ENCODE results near the gene SLIT3. TPM values are rescaled to one million over a fixed set of nuclear protein-coding genes. Genes with fewer than 3 reads are reported as not detected.

The SLIT3 gene
- total RNA-seq, 2 experiments from 2014 or later = 1.8 to 2.1 TPM

GRCh38 chr5:168786147-168786546 is 514.8 kb downstream of the SLIT3 start:
- Mint-ChIP-seq H3K36me3 (no peaks in the 10 kb centered on the region), H3K4me3 (no peak overlapping the region), H3K27me3 (peaks cover 5% of the 10 kb centered on the region), H3K4me1 (ENCODE audit: low read depth) (no peaks in the 10 kb centered on the region), H3K27ac (no peak overlapping the region), H3K9me3 (no peaks in the 10 kb centered on the region)
- intact Hi-C loops (cut with micrococcal nuclease) = no loop called here
- DNase-seq = no peak
- ChIA-PET POLR2A (no interaction called here), CTCF (no interaction called here)

GRCh38 chr5:168784454-168784853 is 516.5 kb downstream of the SLIT3 start:
- CTCF ChIA-PET = interaction anchor here (1.1 kb wide), 1 partner anchor 36 kb away, joined by 3 read pairs; no protein-coding TSS in a partner anchor
- no peak for DNase-seq
- Mint-ChIP-seq H3K4me1 (ENCODE audit: low read depth) (no peaks in the 10 kb centered on the region), H3K27me3 (peaks cover 5% of the 10 kb centered on the region), H3K36me3 (no peaks in the 10 kb centered on the region), H3K27ac (no peak overlapping the region), H3K9me3 (no peaks in the 10 kb centered on the region), H3K4me3 (no peak overlapping the region)
- intact Hi-C loops (cut with micrococcal nuclease) = no loop called here
- POLR2A ChIA-PET = no interaction called here

GRCh38 chr5:168781941-168782571 is 518.9 kb downstream of the SLIT3 start:
- ChIA-PET CTCF (no interaction called here), POLR2A (no interaction called here)
- Mint-ChIP-seq H3K27ac (no peak overlapping the region), H3K9me3 (no peaks in the 10 kb centered on the region), H3K4me1 (ENCODE audit: low read depth) (no peaks in the 10 kb centered on the region), H3K4me3 (no peak overlapping the region), H3K27me3 (peaks cover 7% of the 10 kb centered on the region), H3K36me3 (no peaks in the 10 kb centered on the region)
- DNase-seq = no peak
- intact Hi-C loops (cut with micrococcal nuclease) = no loop called here

GRCh38 chr5:168780888-168781287 is 520.1 kb downstream of the SLIT3 start:
- Mint-ChIP-seq H3K27ac (no peak overlapping the region), H3K36me3 (no peaks in the 10 kb centered on the region), H3K9me3 (no peaks in the 10 kb centered on the region), H3K4me1 (ENCODE audit: low read depth) (no peaks in the 10 kb centered on the region), H3K4me3 (no peak overlapping the region), H3K27me3 (peaks cover 7% of the 10 kb centered on the region)
- ChIA-PET POLR2A (no interaction called here), CTCF (no interaction called here)
- DNase-seq = no peak
- intact Hi-C loops (cut with micrococcal nuclease) = no loop called here

- no peak overlapping the region for H3K4me3 Mint-ChIP-seq
- no peaks in the 10 kb centered on the region for H3K36me3 Mint-ChIP-seq
- DNase-seq = no peak
- H3K27ac Mint-ChIP-seq = no peak overlapping the region
- intact Hi-C loops (cut with micrococcal nuclease) = no loop called here
- ChIA-PET POLR2A (no interaction called here), CTCF (no interaction called here)
- no peaks in the 10 kb centered on the region for H3K9me3 Mint-ChIP-seq
- no peaks in the 10 kb centered on the region for H3K4me1 Mint-ChIP-seq (ENCODE audit: low read depth)
- peaks cover 7% of the 10 kb centered on the region for H3K27me3 Mint-ChIP-seq
These were observed 521.6 kb downstream of the SLIT3 start for GRCh38 chr5:168779333-168779732.

GRCh38 chr5:168778536-168778935 is 522.4 kb downstream of the SLIT3 start:
- no peak overlapping the region for H3K27ac Mint-ChIP-seq
- CTCF ChIA-PET = no interaction called here
- no peaks in the 10 kb centered on the region for H3K4me1 Mint-ChIP-seq (ENCODE audit: low read depth)
- peaks cover 7% of the 10 kb centered on the region for H3K27me3 Mint-ChIP-seq
- no peak for DNase-seq
- POLR2A ChIA-PET = no interaction called here
- H3K4me3 Mint-ChIP-seq = no peak overlapping the region
- no peaks in the 10 kb centered on the region for H3K9me3 Mint-ChIP-seq
- no peaks in the 10 kb centered on the region for H3K36me3 Mint-ChIP-seq
- intact Hi-C loops (cut with micrococcal nuclease) = no loop called here

GRCh38 chr5:168777651-168778050 is 523.3 kb downstream of the SLIT3 start:
- no peaks in the 10 kb centered on the region for H3K4me1 Mint-ChIP-seq (ENCODE audit: low read depth)
- POLR2A ChIA-PET = no interaction called here
- H3K36me3 Mint-ChIP-seq = no peaks in the 10 kb centered on the region
- CTCF ChIA-PET = no interaction called here
- H3K4me3 Mint-ChIP-seq = no peak overlapping the region
- peaks cover 4% of the 10 kb centered on the region for H3K27me3 Mint-ChIP-seq
- no peak for DNase-seq
- intact Hi-C loops (cut with micrococcal nuclease) = no loop called here
- no peak overlapping the region for H3K27ac Mint-ChIP-seq
- no peaks in the 10 kb centered on the region for H3K9me3 Mint-ChIP-seq

GRCh38 chr5:168776070-168776469 is 524.9 kb downstream of the SLIT3 start:
- Mint-ChIP-seq H3K27me3 (peaks cover 2% of the 10 kb centered on the region), H3K4me3 (no peak overlapping the region), H3K9me3 (no peaks in the 10 kb centered on the region), H3K27ac (no peak overlapping the region), H3K36me3 (no peaks in the 10 kb centered on the region), H3K4me1 (ENCODE audit: low read depth) (no peaks in the 10 kb centered on the region)
- no peak for DNase-seq
- intact Hi-C loops (cut with micrococcal nuclease) = no loop called here
- POLR2A ChIA-PET = no interaction called here
- CTCF ChIA-PET = interaction anchor here (0.6 kb wide), 1 partner anchor 25 kb away, joined by 4 read pairs; no protein-coding TSS in a partner anchor

- H3K27me3 Mint-ChIP-seq = peaks cover 2% of the 10 kb centered on the region
- peaks cover under 1% of the 10 kb centered on the region for H3K9me3 Mint-ChIP-seq
- POLR2A ChIA-PET = no interaction called here
- no peaks in the 10 kb centered on the region for H3K36me3 Mint-ChIP-seq
- H3K27ac Mint-ChIP-seq = no peak overlapping the region
- intact Hi-C loops (cut with micrococcal nuclease) = no loop called here
- no peak for DNase-seq
- H3K4me1 Mint-ChIP-seq (ENCODE audit: low read depth) = no peaks in the 10 kb centered on the region
- CTCF ChIA-PET = no interaction called here
- no peak overlapping the region for H3K4me3 Mint-ChIP-seq
These were observed 527.7 kb downstream of the SLIT3 start for GRCh38 chr5:168773226-168773625.

- CTCF ChIA-PET = no interaction called here
- no peak overlapping the region for H3K4me3 Mint-ChIP-seq
- H3K9me3 Mint-ChIP-seq = peaks cover 6% of the 10 kb centered on the region
- no peak overlapping the region for H3K27ac Mint-ChIP-seq
- POLR2A ChIA-PET = no interaction called here
- no peak for DNase-seq
- intact Hi-C loops (cut with micrococcal nuclease) = no loop called here
- H3K4me1 Mint-ChIP-seq (ENCODE audit: low read depth) = no peaks in the 10 kb centered on the region
- H3K36me3 Mint-ChIP-seq = no peaks in the 10 kb centered on the region
- peaks cover 6% of the 10 kb centered on the region for H3K27me3 Mint-ChIP-seq
These were observed 528.5 kb downstream of the SLIT3 start for GRCh38 chr5:168772316-168772961.

GRCh38 chr5:168771678-168772077 is 529.3 kb downstream of the SLIT3 start:
- H3K27me3 Mint-ChIP-seq = peaks cover 4% of the 10 kb centered on the region
- POLR2A ChIA-PET = no interaction called here
- intact Hi-C loops (cut with micrococcal nuclease) = no loop called here
- no peak for DNase-seq
- no peak overlapping the region for H3K27ac Mint-ChIP-seq
- H3K36me3 Mint-ChIP-seq = no peaks in the 10 kb centered on the region
- H3K9me3 Mint-ChIP-seq = peaks cover 6% of the 10 kb centered on the region
- H3K4me1 Mint-ChIP-seq (ENCODE audit: low read depth) = no peaks in the 10 kb centered on the region
- CTCF ChIA-PET = no interaction called here
- no peak overlapping the region for H3K4me3 Mint-ChIP-seq

GRCh38 chr5:168770996-168771395 is 529.9 kb downstream of the SLIT3 start:
- Mint-ChIP-seq H3K36me3 (no peaks in the 10 kb centered on the region), H3K27ac (no peak overlapping the region), H3K27me3 (peaks cover 4% of the 10 kb centered on the region), H3K9me3 (peaks cover 6% of the 10 kb centered on the region), H3K4me3 (no peak overlapping the region), H3K4me1 (ENCODE audit: low read depth) (no peaks in the 10 kb centered on the region)
- ChIA-PET POLR2A (no interaction called here), CTCF (no interaction called here)
- DNase-seq = no peak
- intact Hi-C loops (cut with micrococcal nuclease) = no loop called here

GRCh38 chr5:168770036-168770498 is 530.9 kb downstream of the SLIT3 start:
- ChIA-PET CTCF (no interaction called here), POLR2A (no interaction called here)
- no peak overlapping the region for H3K4me3 Mint-ChIP-seq
- no peak overlapping the region for H3K27ac Mint-ChIP-seq
- no peaks in the 10 kb centered on the region for H3K4me1 Mint-ChIP-seq (ENCODE audit: low read depth)
- no peak for DNase-seq
- peaks cover 6% of the 10 kb centered on the region for H3K9me3 Mint-ChIP-seq
- H3K36me3 Mint-ChIP-seq = no peaks in the 10 kb centered on the region
- peaks cover 4% of the 10 kb centered on the region for H3K27me3 Mint-ChIP-seq
- intact Hi-C loops (cut with micrococcal nuclease) = no loop called here

Measured in activated CD4-positive, alpha-beta memory T cell treated with anti-CD3 and anti-CD28 coated beads for 36 hours (primary cell).